Neural crest cell (in vitro differentiated cells): ENCODE results near the gene FRMD4A. TPM values are rescaled to one million over a fixed set of nuclear protein-coding genes. Genes with fewer than 3 reads are reported as not detected.

Source experiments
- DNase-seq: peaks from one replicate; pipeline ENCODE4 v3.0.0; 2021; ENCODE audit warnings: low read depth, mixed read lengths, low spot score
- H3K27ac Mint-ChIP-seq: one replicate; pipeline ENCODE4 v1.8.0; 2021; ENCODE audit warnings: mild to moderate bottlenecking, mixed read lengths; ENCODE audit not compliant: unreplicated experiment
- H3K27me3 Mint-ChIP-seq: 2 replicates; pipeline ENCODE4 v1.8.0; 2021; ENCODE audit warnings: low read depth, mild to moderate bottlenecking, mixed read lengths
- H3K36me3 Mint-ChIP-seq: 2 replicates; pipeline ENCODE4 v1.8.0; 2021; ENCODE audit warnings: low read depth, mild to moderate bottlenecking, mixed read lengths
- H3K4me1 Mint-ChIP-seq: 2 replicates; pipeline ENCODE4 v1.8.0; 2021; ENCODE audit warnings: mixed read lengths
- H3K4me3 Mint-ChIP-seq: one replicate; pipeline ENCODE4 v1.8.0; 2021; ENCODE audit warnings: mild to moderate bottlenecking, mixed read lengths
- H3K9me3 Mint-ChIP-seq: 2 replicates; pipeline ENCODE4 v1.8.0; 2021; ENCODE audit warnings: mixed read lengths
- total RNA-seq: library from RNA; stranded (reverse); gene quantifications from 2 replicates; pipeline ENCODE4 v1.2.1, GENCODE V29; 2021
- TF ChIP-seq, protein P1 (sequence below): fragments of 200-600 bp; sonication (generic); conservative IDR thresholded peaks from 2 replicates; pipeline ENCODE4 v1.5.0; 2021; ENCODE audit warnings: antibody characterized with exemption, mild to moderate bottlenecking

Gene FRMD4A
- total RNA-seq, 1 donor from 2014 or later = 65.3 TPM

DNA sequence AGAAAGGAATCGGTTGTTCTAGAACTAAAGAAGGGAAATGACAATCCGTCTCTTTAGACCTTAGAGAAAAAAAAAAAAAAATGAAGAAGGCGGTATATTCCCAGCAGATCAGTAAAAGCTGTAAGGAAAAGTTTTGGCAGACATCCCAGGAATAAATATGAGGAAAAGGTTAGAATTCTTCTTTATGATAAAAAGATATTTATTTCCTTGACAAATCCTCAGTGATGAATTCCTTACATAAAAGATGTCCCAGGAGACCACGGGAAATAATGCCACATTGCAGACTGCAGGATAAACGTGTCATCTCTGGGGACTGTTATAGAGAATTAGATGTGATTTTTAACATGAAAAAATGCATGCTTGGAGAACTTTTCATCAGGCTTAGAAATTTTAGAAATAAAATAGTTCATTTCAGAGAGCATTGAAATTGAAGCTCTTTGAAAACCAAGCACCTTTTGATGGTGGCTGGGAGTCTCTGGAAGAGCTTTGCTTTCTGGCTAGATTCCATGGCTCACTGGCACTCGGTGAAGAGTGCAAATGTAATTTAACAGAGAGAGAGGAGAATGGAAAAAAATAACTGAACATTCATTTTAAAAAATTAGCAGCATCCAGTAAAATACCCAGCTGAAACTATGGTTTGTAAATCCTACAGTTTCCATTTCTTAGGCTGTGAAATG is 645.8 kb downstream of the FRMD4A start:
- H3K4me3 Mint-ChIP-seq = peak overlapping the region; percentile 74
- H3K36me3 Mint-ChIP-seq = peaks cover 22% of the 10 kb centered on the region
- no peaks in the 10 kb centered on the region for H3K9me3 Mint-ChIP-seq
- H3K27me3 Mint-ChIP-seq = no peaks in the 10 kb centered on the region
- TF ChIP-seq, protein P1, sequence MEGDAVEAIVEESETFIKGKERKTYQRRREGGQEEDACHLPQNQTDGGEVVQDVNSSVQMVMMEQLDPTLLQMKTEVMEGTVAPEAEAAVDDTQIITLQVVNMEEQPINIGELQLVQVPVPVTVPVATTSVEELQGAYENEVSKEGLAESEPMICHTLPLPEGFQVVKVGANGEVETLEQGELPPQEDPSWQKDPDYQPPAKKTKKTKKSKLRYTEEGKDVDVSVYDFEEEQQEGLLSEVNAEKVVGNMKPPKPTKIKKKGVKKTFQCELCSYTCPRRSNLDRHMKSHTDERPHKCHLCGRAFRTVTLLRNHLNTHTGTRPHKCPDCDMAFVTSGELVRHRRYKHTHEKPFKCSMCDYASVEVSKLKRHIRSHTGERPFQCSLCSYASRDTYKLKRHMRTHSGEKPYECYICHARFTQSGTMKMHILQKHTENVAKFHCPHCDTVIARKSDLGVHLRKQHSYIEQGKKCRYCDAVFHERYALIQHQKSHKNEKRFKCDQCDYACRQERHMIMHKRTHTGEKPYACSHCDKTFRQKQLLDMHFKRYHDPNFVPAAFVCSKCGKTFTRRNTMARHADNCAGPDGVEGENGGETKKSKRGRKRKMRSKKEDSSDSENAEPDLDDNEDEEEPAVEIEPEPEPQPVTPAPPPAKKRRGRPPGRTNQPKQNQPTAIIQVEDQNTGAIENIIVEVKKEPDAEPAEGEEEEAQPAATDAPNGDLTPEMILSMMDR = no peak
- peak overlapping the region; percentile 98 for H3K27ac Mint-ChIP-seq
- no peak for DNase-seq
- H3K4me1 Mint-ChIP-seq = peaks cover 34% of the 10 kb centered on the region

DNA sequence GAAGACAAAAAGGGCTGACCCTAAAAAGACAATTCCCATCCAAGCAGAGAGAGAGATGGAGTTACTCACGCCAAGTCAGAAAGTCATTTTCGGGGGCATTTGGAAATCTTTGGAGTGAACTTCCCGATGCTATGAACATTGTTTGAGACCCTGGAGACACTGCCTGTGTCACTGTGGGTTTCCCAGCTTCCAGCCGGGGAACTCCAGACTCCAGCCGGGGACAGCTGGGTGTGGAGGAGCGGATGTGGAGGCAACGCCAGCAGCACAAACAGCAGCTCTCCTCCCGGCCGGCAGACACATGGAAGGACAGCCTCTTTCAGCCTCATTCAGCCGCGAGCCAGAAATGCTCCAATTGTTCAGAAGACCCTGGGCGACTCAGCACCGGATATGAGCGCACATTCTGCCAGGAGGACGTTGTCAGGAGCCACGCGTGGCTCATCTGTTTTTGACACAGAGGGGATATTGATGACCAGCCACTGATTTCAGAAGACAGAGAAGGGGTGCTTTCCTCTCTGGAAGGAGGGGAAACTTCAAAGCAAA is 646.4 kb downstream of the FRMD4A start:
- H3K27ac Mint-ChIP-seq = peak overlapping the region; percentile 98
- H3K36me3 Mint-ChIP-seq = peaks cover 25% of the 10 kb centered on the region
- DNase-seq = peak; percentile 52
- H3K4me3 Mint-ChIP-seq = peak overlapping the region; percentile 74
- H3K4me1 Mint-ChIP-seq = peaks cover 34% of the 10 kb centered on the region
- TF ChIP-seq, protein P1 = no peak
- no peaks in the 10 kb centered on the region for H3K9me3 Mint-ChIP-seq
- H3K27me3 Mint-ChIP-seq = no peaks in the 10 kb centered on the region

DNA sequence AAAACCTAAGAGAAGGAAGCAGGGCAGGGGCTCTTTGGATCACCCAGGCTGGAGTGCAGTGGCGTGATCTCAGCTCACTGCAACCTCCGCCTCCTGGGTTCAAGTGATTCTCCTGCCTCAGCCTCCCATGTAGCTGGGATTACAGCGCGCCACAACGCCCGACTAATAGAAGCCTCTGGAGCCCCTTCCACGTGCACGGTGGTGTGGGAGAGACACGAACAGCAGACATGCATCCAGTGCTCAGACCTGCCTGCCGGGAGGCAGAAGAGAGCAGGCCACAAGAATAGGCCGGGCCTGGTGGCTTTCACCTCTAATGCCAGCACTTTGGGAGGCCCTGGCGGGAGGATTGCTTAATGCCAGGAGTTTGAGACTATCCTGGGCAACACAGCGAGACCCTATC is 647.7 kb downstream of the FRMD4A start:
- H3K4me3 Mint-ChIP-seq = no peak overlapping the region
- H3K27ac Mint-ChIP-seq = no peak overlapping the region
- H3K9me3 Mint-ChIP-seq = no peaks in the 10 kb centered on the region
- TF ChIP-seq, protein P1 = no peak
- no peaks in the 10 kb centered on the region for H3K27me3 Mint-ChIP-seq
- peaks cover 34% of the 10 kb centered on the region for H3K4me1 Mint-ChIP-seq
- peaks cover 29% of the 10 kb centered on the region for H3K36me3 Mint-ChIP-seq
- DNase-seq = no peak

DNA sequence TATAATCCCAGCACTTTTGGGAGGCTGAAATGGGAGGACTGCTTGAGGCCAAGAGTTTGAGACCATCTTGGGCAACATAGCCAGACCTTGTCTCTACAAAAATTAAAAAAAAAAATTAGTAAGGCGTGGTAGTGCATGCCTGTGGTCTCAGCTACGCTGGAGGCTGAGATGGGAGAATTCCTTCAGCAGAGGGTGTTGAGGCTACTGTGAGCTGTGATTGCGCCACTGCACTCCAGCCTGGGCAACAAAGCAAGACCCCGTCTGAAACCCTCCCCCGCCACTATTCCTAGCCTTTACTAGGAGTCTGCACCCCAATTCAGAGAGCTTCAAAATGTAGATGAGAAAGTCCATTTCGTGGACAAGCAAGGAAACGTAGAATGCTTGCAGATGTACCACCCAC is 648.8 kb downstream of the FRMD4A start:
- DNase-seq = no peak
- Mint-ChIP-seq H3K4me1 (peaks cover 33% of the 10 kb centered on the region), H3K27me3 (no peaks in the 10 kb centered on the region), H3K27ac (peak overlapping the region; percentile 86), H3K4me3 (peak overlapping the region; percentile 59), H3K36me3 (peaks cover 30% of the 10 kb centered on the region), H3K9me3 (no peaks in the 10 kb centered on the region)
- TF ChIP-seq, protein P1 = no peak

DNA sequence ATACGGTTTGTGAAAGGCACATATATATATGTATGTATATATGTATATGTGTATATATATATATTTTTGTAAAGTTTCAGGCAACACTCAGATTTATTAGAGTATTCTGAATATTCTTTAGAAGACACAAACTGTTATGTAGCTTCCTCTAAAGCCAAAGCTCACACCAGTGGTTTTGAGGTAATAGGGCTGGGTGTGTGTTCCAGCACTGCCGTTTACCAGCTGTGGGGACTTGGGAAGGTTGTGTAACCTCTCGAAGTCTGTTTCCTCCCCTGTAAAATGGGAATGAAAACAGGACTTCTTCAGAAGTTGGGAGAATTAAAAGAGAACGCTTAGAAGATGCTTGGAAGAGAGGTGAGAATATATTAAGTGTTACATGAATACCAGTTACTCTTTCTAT is 649.2 kb downstream of the FRMD4A start:
- peak overlapping the region; percentile 59 for H3K4me3 Mint-ChIP-seq
- no peaks in the 10 kb centered on the region for H3K9me3 Mint-ChIP-seq
- peaks cover 31% of the 10 kb centered on the region for H3K36me3 Mint-ChIP-seq
- no peaks in the 10 kb centered on the region for H3K27me3 Mint-ChIP-seq
- H3K4me1 Mint-ChIP-seq = peaks cover 29% of the 10 kb centered on the region
- TF ChIP-seq, protein P1 = no peak
- peak overlapping the region; percentile 48 for H3K27ac Mint-ChIP-seq
- no peak for DNase-seq
